Common myeloid progenitor, CD34-positive (primary cell): Measurements from ENCODE around the gene MOGAT2.
A peak's percentile ranks its signal among the peaks of the same experiment; 100 is the strongest.
"Not testable (repeated sequence)": the region's sequence is repeated elsewhere in the genome, so short reads cannot be mapped to it uniquely, and the experiment has no call there.

Source experiments
- CTCF ChIA-PET: fragments of 350-600 bp; sonication (Branson Sonifier 250); formaldehyde crosslinking; loops from one replicate; lab custom pipeline; 2021; ENCODE audit warnings: antibody characterized with exemption; lab: Charles Lee
- POLR2A ChIA-PET: fragments of 350-600 bp; sonication (Branson Sonifier 250); formaldehyde crosslinking; loops from one replicate; lab custom pipeline; 2021; ENCODE audit warnings: antibody characterized with exemption; lab: Charles Lee
- DNase-seq, 3 donors: peaks; one replicate each; pipeline versions ENCODE4 v3.0.0 to v3.0.0-alpha.2; 2013
- H3K27ac ChIP-seq, 2 experiments: 1 replicate in 1 of 2; 2 replicates in 1 of 2; pipeline ENCODE4 v1.7.0; 2013; ENCODE audit warnings: inconsistent platforms in 2 of 2, low read length in 2 of 2, mild to moderate bottlenecking in 2 of 2, low read depth in 1 of 2, moderate library complexity in 1 of 2; ENCODE audit not compliant: severe bottlenecking in 2 of 2, insufficient read depth in 1 of 2, poor library complexity in 1 of 2
- H3K27me3 ChIP-seq, 5 experiments: replicated peaks in 2 of 5; 1 replicate in 3 of 5; 2 replicates in 2 of 5; pipeline versions ENCODE4 v1.6.1 to v1.7.0; 2013; ENCODE audit warnings: low read length in 4 of 5, mild to moderate bottlenecking in 2 of 5, moderate library complexity in 2 of 5, inconsistent platforms in 1 of 5; ENCODE audit not compliant: insufficient read depth in 5 of 5, control insufficient read depth in 4 of 5
- H3K36me3 ChIP-seq, 4 experiments: 1 replicate in 2 of 4; 2 replicates in 2 of 4; pipeline versions ENCODE4 v1.6.1 to v1.7.0; 2013; ENCODE audit warnings: low read length in 3 of 4, control low read depth in 1 of 4, mild to moderate bottlenecking in 1 of 4; ENCODE audit not compliant: control insufficient read depth in 4 of 4, insufficient read depth in 4 of 4
- H3K4me1 ChIP-seq, 4 experiments: 1 replicate in 3 of 4; 2 replicates in 1 of 4; pipeline versions ENCODE4 v1.6.1 to v1.7.1; 2013; ENCODE audit warnings: low read length in 3 of 4, mild to moderate bottlenecking in 3 of 4, control low read depth in 1 of 4, inconsistent platforms in 1 of 4, moderate library complexity in 1 of 4; ENCODE audit not compliant: control insufficient read depth in 4 of 4, insufficient read depth in 4 of 4; ENCODE audit errors: control extremely low read depth in 1 of 4
- H3K4me3 ChIP-seq, 7 experiments: 1 replicate in 4 of 7; 2 replicates in 3 of 7; pipeline versions ENCODE4 v1.5.1 to v1.7.0; 2013; ENCODE audit warnings: mild to moderate bottlenecking in 7 of 7, low read length in 6 of 7, moderate library complexity in 6 of 7, inconsistent platforms in 2 of 7, low read depth in 2 of 7, control low read depth in 1 of 7; ENCODE audit not compliant: insufficient read depth in 4 of 7, control insufficient read depth in 1 of 7; ENCODE audit errors: extremely low read depth in 1 of 7
- H3K9me3 ChIP-seq, 5 experiments: 1 replicate in 4 of 5; 2 replicates in 1 of 5; pipeline versions ENCODE4 v1.6.1 to v1.7.1; 2013; ENCODE audit warnings: low read length in 4 of 5, mild to moderate bottlenecking in 2 of 5, inconsistent platforms in 1 of 5, low read depth in 1 of 5, moderate library complexity in 1 of 5; ENCODE audit not compliant: control insufficient read depth in 4 of 5, insufficient read depth in 2 of 5; ENCODE audit errors: control extremely low read depth in 1 of 5
- whole genome bisulfite sequencing: methylation state at CpG from one replicate; pipeline ENCODE4 v1.1.5; 2013; ENCODE audit not compliant: insufficient coverage; 5-methylcytosine and 5-hydroxymethylcytosine counted together

The MOGAT2 gene

GRCh38 chr11:75735181-75735845 lies 17.7 kb downstream of the MOGAT2 start:
- peaks cover 0 to 2% (median 0%) of the 10 kb centered on the region in 5 experiments for H3K27me3 ChIP-seq
- H3K9me3 ChIP-seq: no peaks in the 10 kb centered on the region
- ChIA-PET CTCF (interaction anchor here (1.1 kb wide), 1 partner anchor 29 kb away, joined by 3 read pairs; no protein-coding TSS in a partner anchor), POLR2A (no interaction called here)
- H3K27ac ChIP-seq: no peak overlapping the region
- no peaks in the 10 kb centered on the region for H3K36me3 ChIP-seq
- no peak for DNase-seq
- no peaks in the 10 kb centered on the region for H3K4me1 ChIP-seq
- WGBS: 95% methylated on average over 4 of the region's 4 CpGs
- no peak overlapping the region for H3K4me3 ChIP-seq

GRCh38 chr11:75737314-75737713 lies 19.7 kb downstream of the MOGAT2 start:
- no peaks in the 10 kb centered on the region for H3K36me3 ChIP-seq
- H3K27ac ChIP-seq: no peak overlapping the region
- WGBS: 93% methylated on average over 4 of the region's 6 CpGs
- DNase-seq: no peak
- H3K4me3 ChIP-seq: no peak overlapping the region
- no peaks in the 10 kb centered on the region for H3K9me3 ChIP-seq
- POLR2A ChIA-PET: no interaction called here
- H3K4me1 ChIP-seq: no peaks in the 10 kb centered on the region
- CTCF ChIA-PET: no interaction called here
- H3K27me3 ChIP-seq: no peaks in the 10 kb centered on the region

- CTCF ChIA-PET: no interaction called here
These were observed 23.0 kb downstream of the MOGAT2 start for GRCh38 chr11:75740681-75741080.

GRCh38 chr11:75743159-75743558 lies 25.5 kb downstream of the MOGAT2 start:
- H3K4me1 ChIP-seq, POLR2A ChIA-PET, H3K27me3 ChIP-seq, H3K27ac ChIP-seq, H3K36me3 ChIP-seq, DNase-seq, H3K9me3 ChIP-seq, H3K4me3 ChIP-seq: not testable (repeated sequence)
- CTCF ChIA-PET: interaction anchor here (0.8 kb wide), 1 partner anchor 528 kb away, joined by 3 read pairs; no protein-coding TSS in a partner anchor
- WGBS: 100% methylated on average over 1 of the region's 4 CpGs

More at GRCh38 chr11:75740681-75741080, 23.0 kb downstream of the MOGAT2 start:
- Histone ChIP-seq H3K4me1 (no peaks in the 10 kb centered on the region), H3K36me3 (no peaks in the 10 kb centered on the region), H3K4me3 (no peak overlapping the region), H3K27me3 (peaks cover 0 to 8% (median 0%) of the 10 kb centered on the region in 5 experiments), H3K9me3 (no peaks in the 10 kb centered on the region), H3K27ac (no peak overlapping the region)
- 100% methylated on average over 1 of the region's 1 CpG for WGBS
- POLR2A ChIA-PET: no interaction called here
- DNase-seq: peak in 1 of 3 donors; percentile 10

GRCh38 chr11:75743711-75744563 lies 26.3 kb downstream of the MOGAT2 start:
- no peaks in the 10 kb centered on the region for H3K4me1 ChIP-seq
- DNase-seq: no peak
- no peak overlapping the region for H3K4me3 ChIP-seq
- H3K36me3 ChIP-seq: no peaks in the 10 kb centered on the region
- WGBS: 96% methylated on average over 6 of the region's 9 CpGs
- ChIA-PET CTCF (interaction anchor here (0.8 kb wide), 1 partner anchor 527 kb away, joined by 3 read pairs; no protein-coding TSS in a partner anchor), POLR2A (no interaction called here)
- no peak overlapping the region for H3K27ac ChIP-seq
- peaks cover 0 to 10% (median 0%) of the 10 kb centered on the region in 5 experiments for H3K27me3 ChIP-seq
- H3K9me3 ChIP-seq: no peaks in the 10 kb centered on the region

- H3K36me3 ChIP-seq: no peaks in the 10 kb centered on the region
- DNase-seq: no peak
- 96% methylated on average over 5 of the region's 5 CpGs for WGBS
- H3K4me1 ChIP-seq: no peaks in the 10 kb centered on the region
- no peak overlapping the region for H3K4me3 ChIP-seq
- peaks cover 0 to 10% (median 0%) of the 10 kb centered on the region in 5 experiments for H3K27me3 ChIP-seq
- ChIA-PET CTCF (no interaction called here), POLR2A (no interaction called here)
- no peak overlapping the region for H3K27ac ChIP-seq
- no peaks in the 10 kb centered on the region for H3K9me3 ChIP-seq
These were observed 28.2 kb downstream of the MOGAT2 start for GRCh38 chr11:75745807-75746206.
